Uterus (tissue), 4 donors: ENCODE results near the gene FOXM1. TPM values are rescaled to one million over a fixed set of nuclear protein-coding genes. Genes with fewer than 3 reads are reported as not detected.

ENCODE experiments used
- DNase-seq, 2 donors: peaks; one replicate each; pipeline ENCODE4 v3.0.0-alpha.2; 2019 to 2020
- H3K27ac ChIP-seq, 2 donors: fragments of 200-600 bp; sonication (generic); 1 replicate in 1 of 2; 2 replicates in 1 of 2; pipeline ENCODE4 v1.5.1; 2016 to 2018
- H3K27me3 ChIP-seq, 2 donors: fragments of 200-600 bp; sonication (generic); one replicate each; pipeline ENCODE4 v1.5.1; 2018 to 2019; ENCODE audit warnings: control low read depth in 1 of 2
- H3K36me3 ChIP-seq, 2 donors: fragments of 200-600 bp; sonication (generic); one replicate each; pipeline ENCODE4 v1.5.1; 2019; ENCODE audit warnings: control low read depth in 1 of 2
- H3K4me1 ChIP-seq, 2 donors: fragments of 200-600 bp; sonication (generic); one replicate each; pipeline ENCODE4 v1.5.1; 2018 to 2019; ENCODE audit warnings: control low read depth in 1 of 2
- H3K4me3 ChIP-seq, 2 donors: fragments of 200-600 bp; sonication (generic); 1 replicate in 1 of 2; 2 replicates in 1 of 2; pipeline ENCODE4 v1.5.1; 2018 to 2019; ENCODE audit warnings: mild to moderate bottlenecking in 1 of 2
- H3K9me3 ChIP-seq, 2 donors: fragments of 200-600 bp; sonication (generic); one replicate each; pipeline ENCODE4 v1.5.1; 2019; ENCODE audit warnings: control low read depth in 1 of 2
- CTCF ChIP-seq, 4 experiments: fragments of 200-600 bp in 2 of 4; fragments of 450-650 bp in 2 of 4; sonication (generic) in 2 of 4; IDR thresholded peaks; one replicate each; pipeline ENCODE4 v1.5.1; 2016 to 2019; ENCODE audit warnings: antibody characterized with exemption in 4 of 4, mild to moderate bottlenecking in 2 of 4, moderate library complexity in 1 of 4
- POLR2A ChIP-seq, 2 donors: fragments of 450-650 bp; IDR thresholded peaks; one replicate each; pipeline ENCODE4 v1.6.1; 2016; ENCODE audit warnings: antibody characterized with exemption in 2 of 2, mild to moderate bottlenecking in 1 of 2, moderate library complexity in 1 of 2
- intact Hi-C: fragments of 100-400 bp; cut with DNase I; formaldehyde crosslinking; loops from one replicate; pipeline ENCODE4 v1.15.1; 2023; ENCODE audit warnings: low total_unique reads
- total RNA-seq, 4 donors: library from RNA; depleted of rRNA in 3 of 4; stranded (reverse); fragments of >200 nt in 3 of 4; gene quantifications; one replicate each; pipeline versions ENCODE4 v1.1.0 to v1.2.4, GENCODE V29; 2014 to 2023
- donor health status: DM: yes; HTN: yes; CAD: no.

FOXM1 gene
- total RNA-seq, 4 donors from 2014 or later, result 9.6 TPM; not detected in 3

- no peak overlapping the region for H3K27ac ChIP-seq
- no peaks in the 10 kb centered on the region for H3K9me3 ChIP-seq
- TF ChIP-seq POLR2A (IDR thresholded peaks at IDR 0.05) (no peak), CTCF (IDR thresholded peaks at IDR 0.05) (no peak)
- H3K36me3 ChIP-seq, result no peaks in the 10 kb centered on the region
- H3K4me1 ChIP-seq, result peaks cover 0 to 8% of the 10 kb centered on the region in 2 donors
- H3K27me3 ChIP-seq, result no peaks in the 10 kb centered on the region
- no peak overlapping the region for H3K4me3 ChIP-seq
- DNase-seq, result no peak
- intact Hi-C loops, result no loop called here
Observed at GRCh38 chr12:2836574-2836973, 40.4 kb downstream of the FOXM1 start.

DNA sequence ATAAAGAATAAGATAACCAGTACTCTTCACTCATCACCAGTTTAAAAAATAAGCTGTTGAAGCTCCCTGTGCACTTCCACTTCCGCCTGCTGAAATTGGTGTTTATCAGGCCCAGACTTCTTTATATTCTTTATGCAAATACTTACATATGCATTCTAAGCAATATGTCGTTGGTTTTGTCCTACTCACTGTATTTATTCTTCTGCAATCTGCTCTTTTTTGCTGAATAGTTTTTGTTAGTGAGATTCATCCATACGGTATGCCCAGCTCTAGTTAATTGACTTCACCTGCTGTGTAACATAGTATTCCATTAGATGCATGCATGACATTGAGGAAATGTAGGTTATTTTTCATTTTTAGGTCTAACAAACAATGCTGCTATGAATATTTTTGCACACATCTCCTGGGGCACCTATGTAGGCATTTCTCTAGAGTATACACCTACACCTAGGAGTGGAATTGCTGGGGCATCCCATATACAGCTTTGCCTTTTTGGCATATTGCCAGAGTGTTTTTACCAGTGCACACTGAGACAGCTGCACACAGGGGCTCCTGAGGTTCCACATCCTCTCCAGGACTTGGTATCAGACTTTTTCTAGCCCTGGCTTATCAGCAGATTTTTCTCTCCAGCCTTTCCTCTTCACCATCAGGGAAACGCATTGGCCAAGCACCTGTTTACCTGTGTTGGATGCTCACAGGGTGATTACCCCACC, 41.1 kb downstream of the FOXM1 start:
- Histone ChIP-seq H3K36me3 (no peaks in the 10 kb centered on the region), H3K27ac (no peak overlapping the region), H3K27me3 (no peaks in the 10 kb centered on the region), H3K4me1 (peaks cover 0 to 8% of the 10 kb centered on the region in 2 donors), H3K9me3 (no peaks in the 10 kb centered on the region), H3K4me3 (no peak overlapping the region)
- TF ChIP-seq POLR2A (IDR thresholded peaks at IDR 0.05), result no peak
- TF ChIP-seq CTCF (IDR thresholded peaks at IDR 0.05), result no peak
- DNase-seq, result no peak
- intact Hi-C loops, result no loop called here

DNA sequence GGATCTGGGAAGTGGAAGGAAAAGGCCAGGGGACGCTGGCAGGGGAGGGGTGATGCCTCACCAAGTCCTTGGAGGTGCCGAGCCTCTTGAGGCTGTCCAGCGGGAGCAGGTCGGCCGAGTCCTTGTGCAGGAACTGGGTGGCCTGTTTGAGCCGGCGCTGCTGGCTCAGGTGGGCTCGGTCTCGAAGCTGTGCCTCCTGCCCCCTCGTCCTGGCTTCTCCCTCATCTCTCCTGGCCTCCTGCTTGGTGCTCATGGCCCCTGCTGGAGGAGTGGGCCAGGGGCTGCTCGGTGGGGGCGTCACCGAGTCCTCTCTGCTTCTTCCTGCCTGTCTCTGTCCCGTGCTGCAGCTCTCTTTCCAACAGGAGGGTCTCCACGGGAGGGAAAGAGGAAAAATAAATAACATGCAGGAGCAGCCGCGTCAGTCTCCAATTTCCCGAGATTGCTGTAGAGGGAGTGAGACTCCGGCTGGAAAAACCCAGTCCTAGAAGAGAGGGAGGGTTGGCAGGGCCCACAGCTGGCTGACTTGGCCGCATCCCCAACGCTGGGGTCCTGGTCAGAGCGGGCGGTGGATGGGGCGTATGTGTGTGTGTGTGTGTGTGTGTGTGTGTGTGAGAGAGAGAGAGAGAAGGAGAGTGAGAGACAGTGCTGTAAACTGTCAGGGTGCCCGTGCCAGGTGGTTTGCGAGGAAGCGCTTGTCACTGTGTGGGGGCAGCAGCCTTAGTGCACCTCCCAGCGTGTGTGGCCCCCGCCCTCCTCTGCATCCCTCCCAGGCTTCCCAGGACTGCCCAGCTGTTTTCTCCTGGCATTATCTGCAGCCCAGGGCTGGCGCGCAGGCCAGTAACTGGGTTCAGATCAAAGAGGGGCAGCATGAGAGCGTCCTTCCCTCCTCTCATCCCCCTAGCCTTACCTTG, 42.1 kb downstream of the FOXM1 start, which contains the start of gene NRIP2:
NRIP2 (minus strand) TSS at position 455 of the 911 bp plus-strand sequence; CDS start at position 403, 52 bp downstream.
- intact Hi-C loops, result no loop called here
- DNase-seq, result peak; percentile 63 to 66
- Histone ChIP-seq H3K27ac (peak within 1 kb of the TSS; percentile 61 to 73), H3K4me3 (peak within 1 kb of the TSS; percentile 2 to 26), H3K9me3 (no peaks in the 10 kb centered on the region), H3K36me3 (no peaks in the 10 kb centered on the region), H3K27me3 (no peaks in the 10 kb centered on the region), H3K4me1 (peaks cover 0 to 8% of the 10 kb centered on the region in 2 donors)
- TF ChIP-seq POLR2A (IDR thresholded peaks at IDR 0.05) (no peak), CTCF (IDR thresholded peaks at IDR 0.05) (peak in 3 of 4 experiments; percentile 6 to 22 (median 19))

- H3K27ac ChIP-seq, result peak overlapping the region; percentile 61 to 73
- peak in 1 of 2 donors; percentile 42 for DNase-seq
- H3K4me1 ChIP-seq, result peaks cover 0 to 8% of the 10 kb centered on the region in 2 donors
- no peaks in the 10 kb centered on the region for H3K27me3 ChIP-seq
- intact Hi-C loops, result no loop called here
- H3K4me3 ChIP-seq, result peak overlapping the region in 1 of 2 donors; percentile 26
- no peak for TF ChIP-seq CTCF (IDR thresholded peaks at IDR 0.05)
- no peaks in the 10 kb centered on the region for H3K36me3 ChIP-seq
- no peaks in the 10 kb centered on the region for H3K9me3 ChIP-seq
Observed at GRCh38 chr12:2833810-2834209, 43.2 kb downstream of the FOXM1 start.

DNA sequence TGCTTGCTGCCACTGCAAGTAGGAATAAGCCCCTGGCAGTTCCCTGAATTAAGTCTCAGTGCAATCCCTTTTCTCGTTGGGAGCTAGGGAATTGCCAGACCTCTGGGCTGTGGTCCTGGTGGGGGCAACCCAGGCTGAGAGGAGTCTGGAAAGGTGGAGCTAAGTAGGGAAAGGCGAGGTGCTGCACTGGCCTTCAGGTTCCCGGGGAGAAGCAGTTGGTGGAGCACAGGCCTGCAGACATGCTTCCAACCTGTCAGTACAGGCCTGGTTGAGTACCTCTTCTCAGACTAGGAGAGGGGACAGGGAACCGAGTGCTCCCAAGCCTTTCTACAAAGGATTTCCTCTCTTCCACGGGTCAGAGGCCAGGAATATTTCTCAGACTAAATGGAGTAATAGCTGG, 43.6 kb downstream of the FOXM1 start:
- Histone ChIP-seq H3K9me3 (no peaks in the 10 kb centered on the region), H3K27me3 (no peaks in the 10 kb centered on the region), H3K4me3 (no peak overlapping the region), H3K27ac (peak overlapping the region; percentile 13 to 61), H3K4me1 (peaks cover 0 to 8% of the 10 kb centered on the region in 2 donors), H3K36me3 (no peaks in the 10 kb centered on the region)
- intact Hi-C loops, result no loop called here
- TF ChIP-seq CTCF (IDR thresholded peaks at IDR 0.05) (no peak), POLR2A (IDR thresholded peaks at IDR 0.05) (no peak)
- DNase-seq, result no peak
